Subcutaneous adipose tissue (tissue), 4 donors: ENCODE results near the gene GNAQ. TPM values are rescaled to one million over a fixed set of nuclear protein-coding genes. Genes with fewer than 3 reads are reported as not detected.

Source experiments
- total RNA-seq, 4 donors: library from RNA; depleted of rRNA; stranded (reverse); fragments of >200 nt; gene quantifications; one replicate each; pipeline ENCODE4 v1.1.0, GENCODE V29; 2016
- TF ChIP-seq, protein P1 (sequence below): fragments of 450-650 bp; IDR thresholded peaks from one replicate; pipeline ENCODE4 v1.5.1; 2016; ENCODE audit warnings: low read depth, mild to moderate bottlenecking, control low read depth, antibody characterized with exemption, moderate library complexity

The GNAQ gene
- total RNA-seq, 4 donors from 2014 or later: 41.8 to 100 (median 45.5) TPM

DNA sequence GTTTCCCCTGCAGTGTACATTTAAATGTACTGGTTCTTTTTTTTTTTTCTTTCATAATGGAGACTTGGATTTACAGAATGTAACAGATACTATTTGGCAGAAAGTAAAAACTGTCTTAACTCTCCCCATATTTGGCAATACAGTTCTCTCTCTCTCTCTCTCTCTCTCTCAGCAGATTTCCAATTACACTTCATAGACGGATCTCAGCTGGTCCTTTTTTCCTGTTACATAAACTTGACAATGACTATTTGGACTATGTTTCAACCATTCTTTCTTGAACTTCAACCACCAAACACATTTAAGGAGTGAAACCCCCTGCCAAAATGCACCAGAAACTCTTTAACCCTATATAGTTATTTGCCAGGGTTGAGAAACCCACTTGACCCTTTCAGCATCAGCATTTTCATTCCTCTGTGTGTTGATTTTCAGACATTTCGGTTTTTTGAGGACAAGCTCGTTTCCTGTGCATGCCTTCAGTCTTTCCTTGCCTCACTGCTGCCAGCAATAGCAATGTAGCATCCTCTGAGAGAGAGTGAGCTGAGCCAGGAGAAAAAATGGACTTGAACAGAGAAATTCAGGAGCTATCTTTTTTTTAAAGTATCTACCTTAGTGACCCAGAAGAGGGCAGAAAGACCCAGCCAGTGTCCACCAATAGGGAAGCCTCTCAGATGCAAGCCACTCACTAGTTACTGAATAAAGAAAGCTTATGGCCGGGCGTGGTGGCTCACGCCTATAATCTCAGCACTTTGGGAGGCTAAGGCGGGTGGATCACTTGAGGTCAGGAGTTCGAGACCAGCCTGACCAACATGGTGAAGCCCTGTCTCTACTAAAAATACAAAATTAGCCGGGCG is 357.4 kb downstream of the GNAQ start:
- TF ChIP-seq, protein P1, sequence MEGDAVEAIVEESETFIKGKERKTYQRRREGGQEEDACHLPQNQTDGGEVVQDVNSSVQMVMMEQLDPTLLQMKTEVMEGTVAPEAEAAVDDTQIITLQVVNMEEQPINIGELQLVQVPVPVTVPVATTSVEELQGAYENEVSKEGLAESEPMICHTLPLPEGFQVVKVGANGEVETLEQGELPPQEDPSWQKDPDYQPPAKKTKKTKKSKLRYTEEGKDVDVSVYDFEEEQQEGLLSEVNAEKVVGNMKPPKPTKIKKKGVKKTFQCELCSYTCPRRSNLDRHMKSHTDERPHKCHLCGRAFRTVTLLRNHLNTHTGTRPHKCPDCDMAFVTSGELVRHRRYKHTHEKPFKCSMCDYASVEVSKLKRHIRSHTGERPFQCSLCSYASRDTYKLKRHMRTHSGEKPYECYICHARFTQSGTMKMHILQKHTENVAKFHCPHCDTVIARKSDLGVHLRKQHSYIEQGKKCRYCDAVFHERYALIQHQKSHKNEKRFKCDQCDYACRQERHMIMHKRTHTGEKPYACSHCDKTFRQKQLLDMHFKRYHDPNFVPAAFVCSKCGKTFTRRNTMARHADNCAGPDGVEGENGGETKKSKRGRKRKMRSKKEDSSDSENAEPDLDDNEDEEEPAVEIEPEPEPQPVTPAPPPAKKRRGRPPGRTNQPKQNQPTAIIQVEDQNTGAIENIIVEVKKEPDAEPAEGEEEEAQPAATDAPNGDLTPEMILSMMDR: no peak

DNA sequence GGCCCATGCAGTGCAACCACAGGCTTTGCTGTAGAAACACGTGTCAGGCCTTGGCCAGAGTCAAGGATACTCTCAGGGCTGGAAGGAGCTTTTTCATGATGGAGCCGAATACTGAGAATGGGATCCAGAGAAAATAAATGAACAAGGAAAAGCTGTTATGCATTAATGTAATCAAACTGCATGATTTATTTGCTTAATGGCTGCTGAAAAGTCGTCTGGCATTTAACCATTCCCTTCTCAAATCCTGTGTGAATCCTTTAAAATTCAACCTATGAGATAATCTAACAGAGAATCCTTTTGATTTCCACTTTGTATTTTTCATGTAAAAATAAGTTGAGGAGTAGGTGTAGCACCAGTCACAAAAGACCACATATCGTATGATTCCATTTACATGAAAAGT is 359.4 kb downstream of the GNAQ start:
- TF ChIP-seq, protein P1: no peak

DNA sequence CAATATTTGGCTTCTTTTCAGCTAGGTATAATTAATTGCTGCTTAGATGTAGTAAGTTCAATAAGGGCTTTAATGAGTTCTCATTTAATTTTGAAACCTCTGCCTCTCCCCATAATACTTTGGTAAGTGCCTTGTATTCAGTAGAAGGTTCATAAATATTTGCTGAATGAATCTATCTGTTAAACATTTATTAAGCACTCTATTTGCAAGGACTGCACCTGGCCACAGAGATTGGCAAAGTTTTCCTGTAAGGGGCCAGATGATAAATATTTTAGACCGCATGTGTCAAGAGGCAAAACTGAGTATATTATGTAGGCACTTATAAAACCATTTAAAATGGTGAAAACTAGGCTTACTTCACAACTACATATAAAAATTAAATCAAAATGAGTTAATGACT is 364.5 kb downstream of the GNAQ start:
- TF ChIP-seq, protein P1: no peak

Other genes with a start within 250 kb of the GNAQ start
- gene CEP78, start 204.3 kb upstream of the GNAQ start, total RNA-seq: 10 to 100 TPM in 2 of 4 donors, 1 to 10 TPM in 2; 5.7 to 10.3 (median 9.9) TPM